Erythroblast (primary cell): ENCODE results near the gene ARL5B.

Source experiments
- GATA1 ChIP-seq: IDR thresholded peaks from 2 replicates; pipeline ENCODE4 v1.6.1; 2011; ENCODE audit warnings: low read depth, mild to moderate bottlenecking, control low read depth, low read length, moderate library complexity
- POLR2A ChIP-seq: IDR thresholded peaks from 2 replicates; pipeline ENCODE4 v1.6.1; 2011; ENCODE audit warnings: mild to moderate bottlenecking, low read length

DNA sequence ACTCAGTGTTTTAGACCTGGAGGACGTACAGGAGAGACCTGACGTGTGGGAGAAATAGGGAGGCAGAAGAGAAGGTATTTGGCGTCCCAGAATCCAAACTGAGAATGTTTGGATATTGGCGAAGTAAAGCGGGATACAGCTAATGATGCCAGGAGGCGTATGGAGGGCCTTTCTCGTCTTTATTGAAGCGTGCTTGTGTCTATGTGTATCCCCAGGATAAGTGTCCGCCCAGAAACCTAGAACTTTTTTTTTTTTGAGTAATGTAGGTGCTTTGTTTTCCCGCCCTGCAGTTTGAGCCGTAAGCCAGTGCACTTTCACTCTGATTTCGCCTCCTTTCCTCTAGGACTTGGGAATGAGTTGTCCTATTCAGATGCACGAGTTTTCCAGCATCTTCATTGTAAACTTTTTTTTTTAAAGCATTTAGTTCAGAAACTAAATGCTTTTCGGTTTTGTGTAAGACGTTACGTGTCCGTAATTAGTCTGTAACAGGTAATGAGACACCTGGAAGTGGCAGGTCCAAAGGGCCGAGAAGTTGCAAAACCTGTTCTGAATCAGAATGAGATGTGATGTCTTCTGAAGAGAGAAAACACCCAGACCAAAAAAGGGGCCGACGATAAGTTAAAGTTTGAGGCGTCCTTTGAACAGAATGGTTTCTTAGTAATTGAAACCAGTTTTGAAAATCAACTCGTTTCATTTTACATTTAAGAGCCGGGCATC is 746 bp downstream of the ARL5B start:
- TF ChIP-seq POLR2A (no peak), GATA1 (no peak)
